ENCODE results near the gene NOC3L.
"Not testable (repeated sequence)": the region's sequence is repeated elsewhere in the genome, so short reads cannot be mapped to it uniquely, and the experiment has no call there.

The NOC3L gene, protein sequence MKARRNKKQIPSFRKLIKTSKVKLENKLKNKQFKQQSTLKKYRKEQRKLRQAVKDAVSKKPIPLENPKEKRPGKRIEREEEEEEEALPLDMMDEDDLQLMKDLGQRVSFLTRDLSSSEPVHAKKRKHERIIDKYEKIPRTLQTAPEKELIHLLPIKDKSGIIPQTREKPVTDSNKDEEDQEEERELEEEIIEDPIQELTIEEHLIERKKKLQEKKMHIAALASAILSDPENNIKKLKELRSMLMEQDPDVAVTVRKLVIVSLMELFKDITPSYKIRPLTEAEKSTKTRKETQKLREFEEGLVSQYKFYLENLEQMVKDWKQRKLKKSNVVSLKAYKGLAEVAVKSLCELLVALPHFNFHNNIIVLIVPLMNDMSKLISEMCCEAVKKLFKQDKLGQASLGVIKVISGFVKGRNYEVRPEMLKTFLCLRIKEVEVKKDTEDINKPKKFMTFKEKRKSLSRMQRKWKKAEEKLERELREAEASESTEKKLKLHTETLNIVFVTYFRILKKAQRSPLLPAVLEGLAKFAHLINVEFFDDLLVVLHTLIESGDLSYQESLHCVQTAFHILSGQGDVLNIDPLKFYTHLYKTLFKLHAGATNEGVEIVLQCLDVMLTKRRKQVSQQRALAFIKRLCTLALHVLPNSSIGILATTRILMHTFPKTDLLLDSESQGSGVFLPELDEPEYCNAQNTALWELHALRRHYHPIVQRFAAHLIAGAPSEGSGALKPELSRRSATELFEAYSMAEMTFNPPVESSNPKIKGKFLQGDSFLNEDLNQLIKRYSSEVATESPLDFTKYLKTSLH

DNA sequence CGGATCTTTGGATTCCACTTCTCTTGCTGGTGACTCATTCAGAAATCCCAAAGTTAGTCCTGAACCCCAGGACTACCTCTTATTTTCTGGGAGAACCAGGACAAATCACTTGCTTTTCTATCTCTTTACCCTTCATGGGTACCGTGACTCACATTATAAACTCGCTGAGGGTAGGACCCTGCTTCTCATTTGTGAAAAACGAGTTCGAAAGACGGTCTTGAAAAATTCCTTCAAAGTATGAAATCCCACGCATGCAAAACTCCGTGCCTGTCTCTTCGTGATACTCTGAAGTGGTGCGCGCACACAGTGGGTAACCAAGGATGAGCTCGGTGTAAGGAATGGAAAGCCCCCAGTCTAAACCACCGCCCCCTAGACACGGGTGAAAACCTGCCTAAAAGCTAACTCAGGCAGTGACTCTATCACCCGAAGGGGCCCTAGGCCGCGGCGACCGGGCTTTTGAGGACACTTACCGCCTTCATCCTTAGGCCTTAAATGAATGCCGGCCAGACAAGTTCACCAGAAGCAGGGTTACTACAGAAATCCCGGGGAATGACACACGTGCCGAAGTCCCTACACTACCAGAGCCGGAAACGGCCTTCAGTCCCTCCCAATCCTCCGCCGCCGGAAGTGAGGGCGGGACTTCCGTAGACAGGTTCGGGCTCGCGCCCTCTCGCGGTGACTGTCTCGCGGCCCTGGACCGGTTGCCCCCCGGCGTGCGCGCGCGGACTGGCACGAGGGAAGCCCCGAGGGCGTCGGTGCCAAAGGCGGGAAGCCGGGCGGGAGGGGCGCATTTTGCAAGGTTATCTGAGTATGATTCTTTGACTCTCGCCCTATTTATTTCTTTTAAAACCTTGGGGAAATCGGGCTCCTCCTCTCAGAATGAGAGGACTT is at the start of gene NOC3L:
TSS of gene NOC3L (minus strand) at position 580 of the 891 bp plus-strand sequence. CDS start at position 479, 101 bp downstream.
- peak; percentile 90 for DNase-seq (ENCODE audit: low read depth)

DNA sequence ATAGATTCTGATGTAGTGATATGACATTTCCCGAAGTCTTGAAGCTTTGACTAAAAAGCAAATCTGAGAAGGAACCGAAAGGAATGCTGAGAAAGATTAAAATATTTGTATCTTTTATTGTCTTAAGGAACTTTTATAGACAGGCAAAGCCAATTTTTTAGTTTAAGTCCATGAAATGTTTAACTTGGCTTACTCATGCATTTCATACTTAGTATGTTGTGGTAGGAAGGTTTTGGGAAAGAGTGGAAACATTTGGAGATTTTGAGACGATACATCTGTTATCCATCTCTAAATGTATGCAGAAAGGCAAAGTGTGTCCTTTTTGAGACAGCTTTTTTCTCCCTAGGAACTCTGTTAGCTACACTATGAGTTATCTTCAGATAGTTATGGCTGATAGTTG is 49.7 kb upstream of the NOC3L start:
- DNase-seq (ENCODE audit: low read depth) = no peak

DNA sequence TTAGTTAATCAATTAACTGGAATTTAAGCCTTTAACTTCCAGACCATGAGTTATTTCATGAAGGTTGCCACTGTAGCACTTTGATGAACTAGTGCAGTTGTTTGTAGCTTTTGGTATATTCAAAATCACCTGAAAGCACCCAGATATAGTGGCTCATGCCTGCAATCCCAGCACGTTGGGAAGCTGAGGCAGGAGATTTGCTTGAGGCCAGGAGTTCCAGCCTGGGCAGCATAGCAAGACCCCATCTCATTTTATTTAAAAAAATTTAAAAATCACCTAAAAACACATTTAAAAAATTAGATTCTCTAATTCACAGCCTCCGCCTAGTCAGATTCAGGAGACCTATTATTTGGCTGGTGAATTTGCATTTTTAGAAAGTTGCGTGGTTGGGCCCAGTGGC is 48.6 kb upstream of the NOC3L start:
- DNase-seq (ENCODE audit: low read depth) = no peak

DNA sequence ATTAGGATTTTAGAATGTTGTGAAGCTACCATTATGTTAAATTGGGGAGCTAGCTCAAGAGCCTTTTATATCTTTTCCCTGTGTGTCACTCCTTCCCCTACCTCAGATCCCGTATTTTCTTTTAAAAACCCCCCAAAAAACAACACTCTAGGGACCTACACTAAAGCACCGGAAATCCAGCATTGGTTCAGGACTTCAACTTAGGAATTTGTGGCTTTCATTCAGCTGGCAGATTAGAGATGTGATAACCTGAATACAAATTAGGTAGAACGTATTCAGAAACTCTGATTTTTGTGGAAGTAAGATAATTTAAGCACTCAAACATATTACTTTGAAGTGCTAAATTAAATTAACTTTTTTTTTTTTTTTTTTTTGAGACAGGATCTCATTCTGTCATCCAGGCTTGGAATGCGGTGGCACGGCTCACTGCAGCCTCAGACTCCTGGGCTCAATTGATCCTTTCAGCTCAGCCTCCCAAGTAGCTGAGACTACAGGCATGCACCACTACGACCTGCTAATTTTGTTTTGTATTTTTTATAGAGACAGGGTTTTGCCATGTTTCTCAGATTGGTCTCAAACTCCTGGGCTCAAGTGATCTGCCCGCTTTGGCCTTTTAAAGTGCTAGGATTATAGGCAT is 46.4 kb upstream of the NOC3L start:
- DNase-seq (ENCODE audit: low read depth) = no peak

DNA sequence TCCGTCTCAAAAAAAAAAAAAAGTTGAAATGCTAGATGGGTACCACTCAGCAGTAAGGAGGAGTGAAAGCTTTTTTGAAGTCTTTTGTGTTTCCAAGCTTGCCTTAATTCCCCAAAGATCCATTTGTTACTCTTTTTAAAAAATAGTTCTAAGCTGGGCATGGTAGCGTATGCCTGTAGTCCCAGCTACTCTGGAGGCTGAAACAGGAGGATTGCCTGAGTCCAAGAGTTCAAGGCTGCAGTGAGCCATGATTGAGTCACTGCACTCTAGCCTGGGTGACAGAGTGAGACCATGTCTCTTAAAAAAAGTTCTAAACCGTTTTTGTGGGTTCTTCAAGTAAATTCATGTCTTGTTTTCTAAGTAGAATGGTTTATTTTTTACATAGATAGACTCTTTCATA is 44.9 kb upstream of the NOC3L start:
- DNase-seq (ENCODE audit: low read depth) = no peak

DNA sequence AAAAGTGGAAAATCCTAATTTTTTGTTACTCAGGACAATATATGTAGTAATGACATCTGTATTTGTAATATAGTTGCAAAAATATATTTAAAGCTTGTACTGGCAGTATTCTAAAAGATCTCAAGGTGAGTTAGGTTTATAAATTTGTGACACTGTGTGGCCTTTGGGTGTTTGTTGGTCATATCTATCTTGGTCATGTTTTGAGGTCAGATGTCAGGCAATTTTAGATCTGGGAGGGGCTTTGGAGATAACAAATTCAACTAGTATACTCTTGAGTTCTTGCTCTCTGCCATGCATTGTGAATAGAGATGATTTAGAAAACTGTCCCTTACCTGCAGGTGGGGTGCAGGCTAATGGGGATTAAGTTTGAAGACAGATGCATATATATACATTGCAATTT is 42.7 kb upstream of the NOC3L start:
- DNase-seq (ENCODE audit: low read depth) = no peak

DNA sequence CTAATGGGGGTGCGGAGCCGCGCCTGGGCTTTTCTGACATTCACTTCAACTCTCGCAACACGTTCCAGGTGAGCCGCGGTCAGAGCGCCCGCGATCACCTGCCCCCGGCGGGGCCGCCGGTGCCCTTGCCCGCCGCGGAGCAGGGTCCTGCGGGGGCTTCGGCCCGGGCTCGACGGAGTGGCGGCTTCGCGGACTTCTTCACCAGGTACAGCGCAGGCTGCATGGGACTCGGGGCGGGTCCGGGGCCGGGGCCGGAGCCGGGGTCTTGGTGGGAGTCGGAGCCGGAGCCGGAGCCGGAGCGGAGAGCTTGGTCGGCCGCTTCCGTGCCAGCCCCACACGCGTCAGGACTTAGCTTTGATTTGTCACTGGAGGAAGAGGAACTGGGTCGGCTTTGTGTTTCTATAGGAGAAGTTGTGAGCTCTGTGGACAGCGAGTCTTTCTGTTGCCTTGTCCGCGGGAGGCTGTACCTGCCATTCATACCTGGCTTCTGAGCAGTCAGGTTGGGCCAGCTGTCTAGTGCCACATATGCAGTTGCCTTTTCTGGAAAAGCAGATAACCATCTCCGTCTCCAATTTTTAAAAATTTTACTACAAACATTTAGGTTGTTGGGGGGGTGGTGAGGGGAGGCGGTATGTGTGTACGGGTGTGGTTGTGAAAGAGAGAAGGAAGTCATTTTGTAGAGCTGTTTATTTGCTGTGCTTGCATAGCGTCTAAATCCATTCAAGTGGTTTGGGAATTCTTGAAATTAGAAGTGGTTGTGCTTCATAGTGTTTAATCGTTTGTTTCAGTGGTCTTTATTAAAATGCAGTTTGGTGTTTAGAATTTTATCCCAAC is 40.9 kb upstream of the NOC3L start:
- peak; percentile 33 for DNase-seq (ENCODE audit: low read depth)

DNA sequence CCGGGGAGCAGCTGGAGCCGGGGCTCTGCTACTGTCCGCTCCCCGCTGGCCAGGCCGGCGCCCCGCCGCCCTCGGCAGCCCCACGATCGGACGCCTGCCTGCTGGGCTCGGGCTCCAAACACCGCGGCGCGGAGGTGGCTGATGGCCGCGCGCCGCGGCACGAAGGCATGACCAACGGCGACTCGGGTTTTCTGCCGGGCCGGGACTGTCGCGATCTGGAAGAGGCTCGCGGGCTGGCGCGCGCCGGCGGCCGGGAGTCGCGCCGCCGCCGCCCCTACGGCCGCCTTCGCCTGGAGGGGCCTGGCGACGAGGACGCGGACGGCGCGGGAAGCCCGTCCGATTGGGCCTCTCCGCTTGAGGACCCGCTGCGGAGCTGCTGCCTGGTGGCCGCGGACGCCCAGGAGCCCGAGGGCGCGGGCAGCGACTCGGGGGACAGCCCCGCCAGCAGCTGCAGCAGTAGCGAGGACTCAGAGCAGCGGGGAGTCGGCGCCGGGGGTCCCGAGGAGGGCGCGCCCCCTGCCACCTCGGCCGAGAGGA is 40.2 kb upstream of the NOC3L start:
- DNase-seq (ENCODE audit: low read depth) = no peak

DNA sequence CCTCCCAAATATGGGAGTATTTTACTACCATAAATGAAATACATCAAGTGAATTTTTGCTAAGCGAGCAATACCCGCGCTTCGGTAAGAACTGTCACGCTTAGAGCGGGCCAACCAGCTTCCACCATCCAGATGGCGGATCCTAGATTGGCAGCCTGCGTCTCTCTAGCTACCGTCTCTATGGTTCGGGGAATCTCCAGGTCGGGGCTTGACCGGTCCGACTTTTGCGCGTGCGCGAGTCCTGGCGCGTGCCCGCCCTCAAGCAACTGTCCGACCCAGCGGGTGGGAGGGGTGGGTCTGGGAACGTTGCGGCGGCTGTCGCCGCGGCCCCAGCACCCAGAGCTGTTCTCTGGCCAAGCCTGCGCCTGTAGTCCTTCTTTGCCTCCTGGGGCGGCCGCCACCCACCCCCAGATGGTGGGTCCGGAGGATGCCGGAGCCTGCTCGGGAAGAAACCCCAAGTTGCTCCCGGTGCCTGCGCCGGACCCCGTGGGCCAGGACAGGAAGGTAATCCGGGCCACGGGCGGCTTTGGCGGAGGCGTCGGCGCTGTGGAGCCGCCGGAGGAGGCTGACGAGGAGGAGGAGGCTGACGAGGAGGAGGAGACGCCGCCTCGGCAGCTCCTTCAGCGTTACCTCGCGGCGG is 39.6 kb upstream of the NOC3L start, which contains the start of gene TBC1D12:
TSS of gene TBC1D12 (plus strand) at position 338 of the 639 bp plus-strand sequence. CDS start at position 411, 73 bp downstream.
- peak; percentile 95 for DNase-seq (ENCODE audit: low read depth)

DNA sequence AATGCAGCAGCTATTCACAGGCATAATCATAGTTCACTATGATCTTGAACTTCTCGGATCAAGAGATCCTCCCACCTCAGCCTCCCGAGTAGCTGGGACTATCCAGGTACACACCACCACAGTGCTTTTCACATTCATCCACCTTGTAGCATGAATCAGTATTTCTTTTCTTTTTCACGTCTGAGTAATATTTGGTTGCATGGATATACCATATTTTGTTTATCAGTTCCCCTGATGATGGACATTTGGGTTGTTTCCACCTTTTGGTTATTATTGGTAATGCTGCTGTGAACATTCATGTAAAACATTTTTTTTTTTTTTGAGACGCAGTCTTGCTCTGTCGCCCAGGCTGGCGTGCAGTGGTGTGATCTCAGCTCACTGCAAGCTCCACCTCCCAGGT is 36.0 kb upstream of the NOC3L start:
- no peak for DNase-seq (ENCODE audit: low read depth)

DNA sequence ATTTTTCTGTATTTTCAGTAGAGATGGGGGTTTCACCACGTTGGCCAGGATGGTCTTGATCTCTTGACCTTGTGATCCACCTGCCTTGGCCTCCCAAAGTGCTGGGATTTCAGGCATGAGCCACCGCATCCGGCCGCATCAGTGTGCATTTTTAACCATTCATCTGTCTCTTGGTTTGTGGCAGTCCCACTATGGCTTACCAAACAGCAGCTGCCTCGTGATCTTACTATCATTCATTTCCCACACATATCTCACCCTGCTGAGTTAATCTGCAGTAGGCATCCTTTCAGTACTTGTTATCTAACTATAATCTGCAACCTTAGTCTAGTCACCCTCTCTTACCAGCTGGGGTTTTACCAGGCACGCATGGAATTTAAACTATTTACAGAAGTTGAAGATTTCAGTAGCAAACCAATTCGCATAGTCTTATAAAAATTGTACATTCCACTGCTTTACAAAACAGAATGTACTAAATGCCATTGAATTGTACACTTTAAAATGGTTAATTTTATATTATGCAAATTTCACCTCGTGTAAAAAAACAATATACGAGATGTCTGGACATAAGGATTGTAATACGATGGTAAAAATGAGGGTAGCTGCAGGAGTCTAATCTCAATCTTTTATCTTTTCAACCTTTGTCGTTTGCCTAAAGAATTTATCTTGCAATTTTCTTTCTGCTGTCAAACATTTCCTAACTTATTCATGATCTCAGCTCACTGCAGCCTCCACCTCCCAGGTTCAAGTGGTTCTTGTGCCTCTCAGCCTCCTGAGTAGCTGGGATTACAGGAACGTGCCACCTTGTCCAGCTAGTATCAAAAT is 35.0 kb upstream of the NOC3L start:
- no peak for DNase-seq (ENCODE audit: low read depth)

DNA sequence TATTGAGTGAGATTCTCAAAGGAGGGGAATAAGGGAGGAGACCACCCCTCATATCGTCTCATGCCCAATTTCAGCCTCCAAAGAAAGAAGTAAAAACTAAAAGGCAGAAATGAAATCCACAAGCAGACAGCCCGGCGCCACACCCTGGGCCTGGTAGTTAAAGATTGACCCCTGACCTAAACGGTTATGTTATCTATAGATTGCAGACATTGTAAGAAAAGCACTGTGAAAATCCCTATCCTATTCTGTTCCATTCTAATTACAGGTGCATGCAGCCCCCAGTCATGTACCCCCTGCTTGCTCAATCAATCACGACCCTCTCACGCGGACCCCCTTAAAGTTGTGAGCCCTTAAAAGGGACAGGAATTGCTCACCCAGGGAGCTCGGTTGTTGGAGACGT is 29.4 kb upstream of the NOC3L start:
- not testable (repeated sequence) for DNase-seq (ENCODE audit: low read depth)

DNA sequence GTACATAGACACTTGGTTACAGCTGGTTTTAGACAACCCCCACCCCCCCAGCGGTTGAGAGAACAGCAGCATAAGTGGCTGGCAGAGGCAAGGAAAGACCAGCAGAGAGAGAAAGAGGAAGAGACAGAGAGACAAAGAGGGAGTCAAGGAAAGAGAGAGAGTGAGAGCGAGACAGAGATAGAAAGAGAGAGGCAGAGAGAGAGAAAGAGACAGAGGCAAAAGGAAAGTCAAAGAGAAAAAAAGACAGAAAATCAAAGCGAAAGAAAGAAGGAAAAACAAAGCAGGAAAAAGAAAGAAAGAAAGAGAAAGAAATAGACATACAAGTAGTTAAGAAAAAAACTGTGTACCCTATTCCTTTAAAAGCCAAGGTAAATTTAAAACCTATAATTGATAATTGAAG is 23.0 kb upstream of the NOC3L start:
- DNase-seq (ENCODE audit: low read depth) = not testable (repeated sequence)

DNA sequence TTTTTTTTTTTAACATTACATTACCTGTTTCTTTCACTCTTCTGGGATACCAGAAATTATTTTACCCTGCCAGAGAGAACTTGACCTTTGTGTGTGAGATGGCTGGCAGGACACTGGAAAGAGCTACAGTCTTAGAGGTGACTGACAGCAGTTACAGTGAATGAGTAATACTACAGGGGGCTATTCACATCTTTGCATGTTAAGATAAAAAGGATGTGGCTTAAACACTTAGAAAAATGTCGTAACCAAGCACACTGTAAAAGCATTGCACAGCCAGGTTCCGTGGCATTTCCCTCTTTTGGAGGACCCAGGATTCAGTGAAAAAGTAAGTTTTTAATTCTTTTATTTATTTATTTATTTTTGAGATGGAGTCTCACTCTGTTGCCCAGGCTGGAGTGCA is 20.8 kb upstream of the NOC3L start:
- no peak for DNase-seq (ENCODE audit: low read depth)

DNA sequence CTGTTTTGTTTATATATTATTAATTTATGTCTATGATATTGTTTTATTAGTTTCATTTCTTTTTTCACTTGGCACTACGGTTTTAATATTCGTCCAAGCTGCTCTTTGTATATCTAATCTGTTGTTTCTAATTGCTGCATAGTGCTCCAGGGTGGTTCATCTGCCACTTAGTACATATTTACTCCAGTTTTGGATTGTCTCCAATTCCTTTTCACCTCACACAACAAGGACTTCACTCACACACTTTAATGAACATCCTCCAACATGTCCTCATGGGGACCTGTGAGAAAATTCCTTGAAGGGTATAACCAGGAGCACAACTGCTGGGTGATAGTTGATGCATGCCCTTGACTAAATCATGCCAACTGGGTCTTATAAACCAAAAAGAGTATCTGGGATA is 14.1 kb upstream of the NOC3L start:
- DNase-seq (ENCODE audit: low read depth) = no peak

DNA sequence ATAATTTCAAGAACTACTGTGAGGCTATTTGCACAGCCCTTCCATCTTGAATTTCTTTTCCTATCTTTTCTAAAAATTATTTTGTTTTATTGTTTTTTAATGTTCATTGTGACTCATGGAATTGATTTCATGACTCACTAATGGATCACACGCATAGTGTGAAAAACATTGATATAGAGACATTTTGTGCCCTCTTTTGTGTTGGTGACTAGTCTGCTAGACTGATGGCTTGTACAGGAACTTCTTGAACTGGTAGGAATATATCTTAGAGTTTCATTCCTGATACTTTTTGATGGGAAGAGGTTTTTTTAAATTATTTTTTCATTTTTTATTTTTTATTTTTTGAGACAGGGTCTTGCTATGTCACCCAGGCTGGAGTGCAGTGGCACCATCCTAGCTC is 12.6 kb upstream of the NOC3L start:
- DNase-seq (ENCODE audit: low read depth) = no peak

DNA sequence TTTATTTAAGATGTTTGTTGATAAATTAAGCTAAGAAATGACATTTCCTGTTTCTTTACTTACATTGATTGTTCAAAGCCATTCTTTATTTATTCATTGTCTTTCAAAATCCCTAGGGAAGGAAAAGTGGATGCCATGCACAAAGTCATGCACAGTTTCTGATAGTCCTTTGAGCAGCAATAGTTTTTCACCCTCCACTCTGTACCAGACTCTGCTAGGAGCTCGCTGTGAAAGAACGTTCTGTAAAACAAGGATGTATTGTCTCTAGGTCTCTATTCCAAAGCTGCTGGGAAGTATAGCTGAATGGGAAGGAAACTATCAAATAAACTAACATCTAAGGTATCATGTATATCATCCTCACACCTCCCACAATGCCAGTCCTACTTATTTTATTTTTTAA is 7.8 kb upstream of the NOC3L start:
- DNase-seq (ENCODE audit: low read depth) = no peak

DNA sequence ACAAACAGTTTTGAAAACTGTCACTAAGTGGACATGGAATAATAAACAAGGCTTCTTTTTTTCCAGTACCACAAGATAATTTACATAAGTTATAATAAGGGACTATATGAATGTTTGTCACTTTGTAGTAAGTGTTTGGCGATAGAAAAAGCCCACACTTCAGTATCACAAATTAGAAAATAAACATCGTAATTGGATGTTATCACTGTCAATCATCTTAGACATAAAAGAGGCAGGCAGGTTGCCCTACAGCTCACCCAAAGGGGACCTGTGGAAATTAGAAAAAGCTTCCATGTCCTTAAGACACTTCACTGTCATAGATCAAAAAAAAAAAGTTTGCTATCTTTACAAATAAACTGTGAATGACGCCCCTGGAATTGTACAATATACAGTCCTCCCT is 3.6 kb upstream of the NOC3L start:
- DNase-seq (ENCODE audit: low read depth) = no peak

DNA sequence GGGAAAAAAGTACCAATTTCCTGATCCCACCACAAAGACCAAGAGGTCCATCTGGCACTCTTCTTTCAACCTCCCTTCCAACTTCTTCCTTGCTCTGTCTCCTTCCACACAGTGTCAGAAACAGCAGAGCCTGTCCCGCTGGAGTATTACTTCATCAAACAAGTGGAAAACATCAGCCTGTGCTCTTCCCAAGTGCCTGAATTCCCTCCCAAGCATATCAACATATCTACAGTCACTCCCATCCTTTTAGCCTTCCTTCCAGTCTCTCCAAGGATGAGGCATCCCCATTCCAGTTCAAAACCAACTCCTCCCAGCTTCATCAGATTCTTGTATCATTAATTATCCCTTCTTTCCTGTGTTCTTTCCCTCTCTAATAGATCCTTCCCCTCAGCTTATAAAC is 1.7 kb upstream of the NOC3L start:
- no peak for DNase-seq (ENCODE audit: low read depth)
